Subcutaneous abdominal adipose tissue (tissue), 5 donors: ENCODE data around the gene LASP1.

Experiments
- H3K27ac ChIP-seq: one replicate; pipeline ENCODE4 v1.7.0; 2013; ENCODE audit warnings: low read depth, mild to moderate bottlenecking, inconsistent platforms, low read length, moderate library complexity
- H3K27me3 ChIP-seq, 5 donors: one replicate each; pipeline ENCODE4 v1.7.0; 2013; ENCODE audit warnings: low read length in 5 of 5, inconsistent platforms in 1 of 5; ENCODE audit not compliant: control insufficient read depth in 5 of 5, insufficient read depth in 4 of 5
- H3K36me3 ChIP-seq, 5 donors: one replicate each; pipeline ENCODE4 v1.7.0; 2013; ENCODE audit warnings: low read length in 5 of 5; ENCODE audit not compliant: control insufficient read depth in 5 of 5, insufficient read depth in 5 of 5
- H3K4me1 ChIP-seq, 5 donors: one replicate each; pipeline ENCODE4 v1.7.0; 2013; ENCODE audit warnings: low read length in 5 of 5, mild to moderate bottlenecking in 3 of 5, moderate library complexity in 1 of 5; ENCODE audit not compliant: control insufficient read depth in 5 of 5, insufficient read depth in 5 of 5
- H3K4me3 ChIP-seq, 5 donors: one replicate each; pipeline ENCODE4 v1.7.0; 2013; ENCODE audit warnings: low read length in 5 of 5, low read depth in 1 of 5
- H3K9ac ChIP-seq, 5 donors: one replicate each; pipeline ENCODE4 v1.7.0; 2013; ENCODE audit warnings: low read length in 5 of 5, mild to moderate bottlenecking in 4 of 5, moderate library complexity in 3 of 5
- H3K9me3 ChIP-seq, 5 donors: one replicate each; pipeline ENCODE4 v1.7.0; 2013; ENCODE audit warnings: low read length in 5 of 5; ENCODE audit not compliant: control insufficient read depth in 5 of 5
- donor health status: healthy.
- donor health status: healthy.
- donor health status: healthy.
- donor health status: healthy.
- donor health status: healthy.

The LASP1 gene

DNA sequence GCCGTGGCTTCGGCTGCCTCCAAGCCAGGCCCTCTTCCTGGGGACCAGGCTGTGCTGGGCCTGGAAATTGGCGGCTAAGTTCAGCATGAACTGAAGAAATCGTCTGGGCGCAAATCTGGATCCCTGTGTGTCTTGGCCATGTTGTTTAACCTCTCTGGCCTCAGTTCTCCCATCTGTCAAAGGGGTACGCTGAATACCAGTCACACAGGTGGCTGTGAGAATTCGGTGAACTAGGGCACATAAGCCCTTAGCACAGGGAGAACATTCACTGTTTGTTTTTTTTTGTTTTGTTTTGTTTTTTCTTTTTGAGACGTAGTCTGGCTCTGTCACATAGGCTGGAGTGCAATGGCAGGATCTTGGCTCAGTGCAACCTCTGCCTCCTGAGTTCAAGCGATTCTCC is 19.0 kb downstream of the LASP1 start:
- Histone ChIP-seq H3K36me3 (peaks cover 0 to 83% (median 67%) of the 10 kb centered on the region in 5 donors), H3K9ac (no peak overlapping the region), H3K4me1 (peaks cover 13 to 69% (median 54%) of the 10 kb centered on the region in 5 donors)

DNA sequence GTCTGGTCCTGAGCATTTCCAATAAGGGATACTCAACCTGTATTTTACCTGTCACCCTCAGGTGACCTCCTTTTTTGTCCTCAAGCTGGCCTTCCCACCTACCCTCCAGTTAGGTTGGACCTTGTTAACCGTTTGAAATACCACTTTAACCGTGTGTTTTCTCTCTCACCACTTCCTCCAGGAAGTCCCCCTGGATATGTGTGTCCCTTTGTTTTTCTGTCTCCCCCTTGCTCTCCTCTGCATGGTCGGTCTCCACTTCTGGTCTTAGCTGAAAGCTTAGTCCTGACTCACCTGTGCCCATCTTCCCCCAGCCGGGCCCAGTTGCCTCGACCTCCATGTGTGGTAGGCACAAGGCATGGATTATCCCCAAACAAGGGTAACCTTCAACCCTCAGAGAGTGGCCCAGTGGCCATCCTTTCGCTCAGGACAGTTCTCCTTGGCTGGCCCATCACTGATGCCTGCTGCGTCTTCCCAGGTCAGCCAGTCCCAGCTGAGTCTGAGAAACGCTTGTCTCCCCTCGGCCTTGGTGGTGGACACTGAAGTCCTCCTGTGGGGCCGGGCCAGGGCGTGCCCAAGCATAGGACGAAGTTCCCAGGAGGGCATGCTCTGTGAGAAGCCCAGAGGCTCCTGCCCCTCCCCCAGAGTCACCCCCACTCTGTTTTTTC is 20.0 kb downstream of the LASP1 start:
- Histone ChIP-seq H3K4me3 (no peak overlapping the region), H3K9me3 (no peaks in the 10 kb centered on the region), H3K4me1 (peaks cover 18 to 69% (median 54%) of the 10 kb centered on the region in 5 donors), H3K36me3 (peaks cover 0 to 85% (median 67%) of the 10 kb centered on the region in 5 donors), H3K9ac (no peak overlapping the region), H3K27me3 (no peaks in the 10 kb centered on the region), H3K27ac (peak overlapping the region; percentile 30)

More for the DNA sequence above, 19.0 kb downstream of the LASP1 start:
- Histone ChIP-seq H3K9me3 (no peaks in the 10 kb centered on the region), H3K4me3 (no peak overlapping the region), H3K27me3 (no peaks in the 10 kb centered on the region), H3K27ac (no peak overlapping the region)

DNA sequence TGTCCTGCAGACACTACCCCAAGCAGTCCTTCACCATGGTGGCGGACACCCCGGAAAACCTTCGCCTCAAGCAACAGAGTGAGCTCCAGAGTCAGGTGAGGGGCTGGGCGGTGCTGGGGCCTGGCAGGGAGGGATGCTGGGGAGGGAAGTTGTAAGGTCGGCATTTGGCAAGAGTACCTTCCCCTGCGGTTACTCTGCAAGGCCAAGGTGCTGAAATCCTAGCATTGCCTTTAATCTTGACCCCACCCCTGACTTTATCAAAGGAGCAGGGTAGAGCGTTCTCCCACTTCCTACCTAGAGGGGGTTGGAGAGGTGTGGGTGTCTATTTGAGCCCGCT is 20.5 kb downstream of the LASP1 start:
- peaks cover 13 to 64% (median 49%) of the 10 kb centered on the region in 5 donors for H3K4me1 ChIP-seq
- H3K36me3 ChIP-seq: peaks cover 0 to 80% (median 62%) of the 10 kb centered on the region in 5 donors
- no peaks in the 10 kb centered on the region for H3K9me3 ChIP-seq
- no peak overlapping the region for H3K4me3 ChIP-seq
- H3K9ac ChIP-seq: peak overlapping the region in 1 of 5 donors; percentile 55
- no peaks in the 10 kb centered on the region for H3K27me3 ChIP-seq
- H3K27ac ChIP-seq: peak overlapping the region; percentile 30

GRCh38 chr17:38891441-38891840 is 21.6 kb downstream of the LASP1 start:
- Histone ChIP-seq H3K9ac (no peak overlapping the region), H3K36me3 (peaks cover 0 to 77% (median 65%) of the 10 kb centered on the region in 5 donors), H3K4me1 (peaks cover 13 to 63% (median 48%) of the 10 kb centered on the region in 5 donors), H3K4me3 (no peak overlapping the region), H3K9me3 (no peaks in the 10 kb centered on the region), H3K27ac (no peak overlapping the region), H3K27me3 (no peaks in the 10 kb centered on the region)

GRCh38 chr17:38892083-38892482 is 22.2 kb downstream of the LASP1 start:
- no peak overlapping the region for H3K4me3 ChIP-seq
- no peaks in the 10 kb centered on the region for H3K27me3 ChIP-seq
- H3K4me1 ChIP-seq: peaks cover 19 to 63% (median 48%) of the 10 kb centered on the region in 5 donors
- peaks cover 0 to 77% (median 66%) of the 10 kb centered on the region in 5 donors for H3K36me3 ChIP-seq
- H3K9me3 ChIP-seq: no peaks in the 10 kb centered on the region
- no peak overlapping the region for H3K27ac ChIP-seq
- peak overlapping the region in 1 of 5 donors; percentile 28 for H3K9ac ChIP-seq

DNA sequence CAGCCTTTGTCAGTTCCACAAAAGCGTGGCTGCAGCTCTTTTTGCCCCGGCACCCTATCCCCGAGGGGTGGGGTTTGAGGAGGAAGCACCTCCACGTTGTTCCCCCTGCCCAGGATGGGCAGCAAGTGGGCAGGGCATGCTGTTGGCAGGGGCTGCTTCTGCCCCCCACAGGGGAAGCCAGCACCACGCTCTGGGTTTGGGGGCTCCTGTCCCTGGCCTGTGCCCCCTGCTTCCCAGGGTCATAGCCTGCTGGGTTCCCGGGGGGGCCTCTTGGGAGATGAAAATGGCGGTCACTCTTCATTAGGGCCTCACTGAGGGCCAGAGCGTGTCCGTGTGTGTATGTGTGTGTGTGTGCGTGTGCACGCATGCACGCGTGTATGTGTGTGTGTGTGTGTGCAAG is 22.8 kb downstream of the LASP1 start:
- peaks cover 0 to 73% (median 63%) of the 10 kb centered on the region in 5 donors for H3K36me3 ChIP-seq
- peaks cover 22 to 63% (median 48%) of the 10 kb centered on the region in 5 donors for H3K4me1 ChIP-seq
- H3K27ac ChIP-seq: no peak overlapping the region
- H3K9me3 ChIP-seq: no peaks in the 10 kb centered on the region
- H3K9ac ChIP-seq: peak overlapping the region in 1 of 5 donors; percentile 28
- no peaks in the 10 kb centered on the region for H3K27me3 ChIP-seq
- no peak overlapping the region for H3K4me3 ChIP-seq

- Histone ChIP-seq H3K36me3 (peaks cover 0 to 71% (median 60%) of the 10 kb centered on the region in 5 donors), H3K9ac (peak overlapping the region in 2 of 5 donors; percentile 65 to 68), H3K9me3 (no peaks in the 10 kb centered on the region), H3K4me1 (peaks cover 25 to 63% (median 49%) of the 10 kb centered on the region in 5 donors), H3K27me3 (no peaks in the 10 kb centered on the region), H3K27ac (peak overlapping the region; percentile 53), H3K4me3 (peak overlapping the region in 1 of 5 donors; percentile 5)
Measured at GRCh38 chr17:38893113-38893512, 23.3 kb downstream of the LASP1 start.

DNA sequence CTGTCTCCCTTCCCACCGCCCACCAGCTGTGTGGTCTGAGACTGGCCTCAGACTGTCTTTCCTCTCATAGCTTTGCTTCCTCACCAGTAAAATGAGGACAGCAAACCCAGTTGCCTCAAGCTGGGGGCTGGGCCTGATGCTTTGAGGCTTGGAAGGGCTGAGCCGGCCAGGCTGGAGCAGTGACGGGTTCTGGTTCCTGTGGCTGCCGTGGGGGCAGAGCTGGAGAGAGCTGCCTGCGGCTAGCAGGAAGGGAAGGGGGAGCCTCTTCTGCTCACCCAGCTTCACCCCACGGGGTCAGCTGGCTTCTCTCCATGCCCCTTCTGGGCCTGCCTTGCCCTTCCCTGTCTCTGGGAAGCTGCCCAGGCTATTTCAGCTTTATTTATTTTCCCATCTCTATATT is 23.7 kb downstream of the LASP1 start:
- Histone ChIP-seq H3K4me3 (peak overlapping the region in 1 of 5 donors; percentile 5), H3K27me3 (no peaks in the 10 kb centered on the region), H3K27ac (peak overlapping the region; percentile 53), H3K4me1 (peaks cover 30 to 68% (median 54%) of the 10 kb centered on the region in 5 donors), H3K9ac (peak overlapping the region in 4 of 5 donors; percentile 16 to 68 (median 57)), H3K9me3 (no peaks in the 10 kb centered on the region), H3K36me3 (peaks cover 0 to 72% (median 62%) of the 10 kb centered on the region in 5 donors)

GRCh38 chr17:38894276-38894675 is 24.4 kb downstream of the LASP1 start:
- Histone ChIP-seq H3K4me1 (peaks cover 30 to 74% (median 61%) of the 10 kb centered on the region in 5 donors), H3K9ac (peak overlapping the region in 2 of 5 donors; percentile 65 to 68), H3K27ac (peak overlapping the region; percentile 53), H3K36me3 (peaks cover 0 to 73% (median 63%) of the 10 kb centered on the region in 5 donors), H3K4me3 (no peak overlapping the region), H3K27me3 (no peaks in the 10 kb centered on the region), H3K9me3 (no peaks in the 10 kb centered on the region)

- H3K36me3 ChIP-seq: peaks cover 0 to 60% (median 46%) of the 10 kb centered on the region in 5 donors
- H3K9me3 ChIP-seq: no peaks in the 10 kb centered on the region
- no peaks in the 10 kb centered on the region for H3K27me3 ChIP-seq
- peak overlapping the region in 2 of 5 donors; percentile 13 to 40 for H3K4me3 ChIP-seq
- peaks cover 39 to 91% (median 81%) of the 10 kb centered on the region in 5 donors for H3K4me1 ChIP-seq
- peak overlapping the region; percentile 91 for H3K27ac ChIP-seq
- H3K9ac ChIP-seq: peak overlapping the region in 3 of 5 donors; percentile 19 to 57 (median 42)
Measured at GRCh38 chr17:38896346-38896954, 26.6 kb downstream of the LASP1 start.
